ENCODE results near the gene FBLN2. TPM values are rescaled to one million over a fixed set of nuclear protein-coding genes. Genes with fewer than 3 reads are reported as not detected.

Gene FBLN2
- total RNA-seq, 1 experiment from 2014 or later: not detected

DNA sequence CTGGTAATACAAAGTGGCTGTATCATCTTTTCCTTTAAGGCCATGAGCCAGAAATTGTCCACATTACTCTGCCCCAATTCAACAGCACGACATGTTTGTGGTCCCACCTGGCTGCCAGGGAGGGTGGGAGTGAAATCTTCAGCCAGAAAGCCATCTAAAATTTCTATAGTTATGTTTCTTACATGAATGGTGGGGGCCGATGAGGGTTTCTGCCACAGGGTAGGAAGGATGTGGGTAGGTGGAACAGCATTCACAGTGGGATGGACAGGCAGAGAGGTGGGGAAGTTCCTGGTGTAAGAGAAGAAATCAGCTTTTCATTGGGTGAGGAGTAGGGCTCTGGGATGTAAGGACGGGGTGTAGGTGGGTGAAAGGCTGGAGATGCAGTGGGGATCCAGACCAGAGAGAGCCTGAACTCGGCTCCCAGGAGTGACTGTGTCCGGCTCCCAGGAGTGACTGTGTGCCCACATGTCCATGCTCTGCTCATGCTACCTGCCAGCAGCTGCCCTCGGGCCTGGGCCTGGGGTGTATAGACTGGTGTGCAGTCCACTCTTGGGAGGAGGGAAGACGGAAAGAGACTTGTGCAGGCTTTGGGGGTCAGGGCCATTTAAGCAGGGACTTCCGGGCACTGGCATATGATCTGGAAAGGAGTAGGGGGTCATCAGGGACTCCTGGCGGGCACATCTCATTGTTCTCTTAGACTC, 3.8 kb upstream of the FBLN2 start:
- no peaks in the 10 kb centered on the region for H4K20me1 ChIP-seq (ENCODE audit: insufficient read depth, low read depth, low read length)
- no peak overlapping the region for H3K9ac ChIP-seq (ENCODE audit: low read length)
- H3K4me1 ChIP-seq (ENCODE audit: low read length): peaks cover 4% of the 10 kb centered on the region
- no peaks in the 10 kb centered on the region for H3K79me2 ChIP-seq (ENCODE audit: low read length)
- H3K27ac ChIP-seq (ENCODE audit: low read length): no peak overlapping the region
- H2AFZ ChIP-seq (ENCODE audit: low read length): no peak overlapping the region
- no peak overlapping the region for H3K4me2 ChIP-seq (ENCODE audit: low read depth, low read length, poor library complexity, severe bottlenecking)
- no peaks in the 10 kb centered on the region for H3K9me3 ChIP-seq (ENCODE audit: low read length)
- H3K36me3 ChIP-seq (ENCODE audit: insufficient read depth, low read length): no peaks in the 10 kb centered on the region
- no peaks in the 10 kb centered on the region for H3K27me3 ChIP-seq (ENCODE audit: low read length)
- H3K9me2 ChIP-seq (replicated peaks; ENCODE audit: insufficient read depth, low read length): no peaks in the 10 kb centered on the region
- no peak overlapping the region for H3K4me3 ChIP-seq (ENCODE audit: low read length)
- no peak for DNase-seq

DNA sequence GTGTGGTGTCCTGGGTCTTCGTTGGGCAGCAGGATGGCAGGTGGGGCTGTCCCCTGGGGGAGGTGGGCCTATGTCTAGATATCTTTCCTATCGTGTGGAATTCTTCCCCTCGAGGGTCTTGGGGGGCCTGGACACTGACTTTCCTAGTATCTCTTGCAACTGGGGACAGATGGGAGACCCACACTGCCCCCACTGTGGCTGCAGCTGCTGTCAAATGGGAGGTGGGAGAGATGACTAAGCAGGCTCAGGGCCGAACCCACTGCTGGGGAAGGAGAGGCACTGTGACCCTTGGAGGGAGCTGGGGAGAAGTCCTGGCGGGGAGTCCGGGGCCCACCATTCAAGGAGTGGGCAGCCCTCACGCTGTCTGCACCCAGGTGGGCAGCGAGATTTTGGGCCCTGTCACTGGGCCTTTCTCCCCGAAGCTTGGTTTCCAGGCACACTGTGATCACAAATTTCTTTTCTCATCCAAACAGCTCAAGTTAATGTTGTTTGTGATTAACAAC, 2.9 kb upstream of the FBLN2 start:
- no peaks in the 10 kb centered on the region for H3K79me2 ChIP-seq (ENCODE audit: low read length)
- H3K9ac ChIP-seq (ENCODE audit: low read length): no peak overlapping the region
- H2AFZ ChIP-seq (ENCODE audit: low read length): no peak overlapping the region
- no peak overlapping the region for H3K4me3 ChIP-seq (ENCODE audit: low read length)
- peaks cover 10% of the 10 kb centered on the region for H3K4me1 ChIP-seq (ENCODE audit: low read length)
- no peak overlapping the region for H3K4me2 ChIP-seq (ENCODE audit: low read depth, low read length, poor library complexity, severe bottlenecking)
- no peak overlapping the region for H3K27ac ChIP-seq (ENCODE audit: low read length)
- no peaks in the 10 kb centered on the region for H3K9me3 ChIP-seq (ENCODE audit: low read length)
- no peaks in the 10 kb centered on the region for H3K9me2 ChIP-seq (replicated peaks; ENCODE audit: insufficient read depth, low read length)
- no peaks in the 10 kb centered on the region for H4K20me1 ChIP-seq (ENCODE audit: insufficient read depth, low read depth, low read length)
- H3K36me3 ChIP-seq (ENCODE audit: insufficient read depth, low read length): no peaks in the 10 kb centered on the region
- no peak for DNase-seq
- no peaks in the 10 kb centered on the region for H3K27me3 ChIP-seq (ENCODE audit: low read length)

DNA sequence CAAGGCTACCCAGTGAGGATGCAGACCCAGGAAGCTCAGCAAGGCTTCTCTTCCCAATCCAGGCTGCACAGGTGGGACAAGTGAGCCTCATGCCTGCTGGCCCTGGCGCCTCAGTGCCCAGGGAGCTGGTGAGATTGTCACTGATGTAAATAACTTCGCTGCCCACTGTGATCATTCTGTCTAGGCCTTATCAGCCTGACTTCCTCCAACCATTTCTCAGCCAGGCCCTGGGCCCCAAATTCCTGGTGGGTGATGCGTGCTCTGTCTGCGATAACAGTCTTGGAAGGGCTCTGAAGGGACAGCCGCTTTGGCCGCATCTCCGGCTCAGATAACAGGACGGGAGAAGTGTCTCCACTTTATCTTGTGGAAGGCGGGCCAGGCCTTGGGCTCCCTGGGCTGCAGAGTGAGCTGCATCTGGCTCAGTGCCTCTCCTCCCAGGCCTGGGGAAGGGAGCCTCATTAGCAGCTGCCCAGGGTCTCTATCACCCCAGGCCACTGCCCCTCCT, 2.2 kb upstream of the FBLN2 start:
- H3K4me2 ChIP-seq (ENCODE audit: low read depth, low read length, poor library complexity, severe bottlenecking): no peak overlapping the region

GRCh38 chr3:13547591-13548371, 1.1 kb upstream of the FBLN2 start:
- Histone ChIP-seq H3K27ac (ENCODE audit: low read length) (no peak overlapping the region), H3K27me3 (ENCODE audit: low read length) (no peaks in the 10 kb centered on the region), H2AFZ (ENCODE audit: low read length) (no peak overlapping the region), H3K9ac (ENCODE audit: low read length) (no peak overlapping the region), H3K4me2 (ENCODE audit: low read depth, low read length, poor library complexity, severe bottlenecking) (no peak overlapping the region), H3K9me3 (ENCODE audit: low read length) (no peaks in the 10 kb centered on the region), H3K4me3 (ENCODE audit: low read length) (no peak overlapping the region), H4K20me1 (ENCODE audit: insufficient read depth, low read depth, low read length) (peaks cover 3% of the 10 kb centered on the region; the same call in 1 of the 2 replicates), H3K4me1 (ENCODE audit: low read length) (peaks cover 10% of the 10 kb centered on the region), H3K79me2 (ENCODE audit: low read length) (no peaks in the 10 kb centered on the region), H3K9me2 (replicated peaks; ENCODE audit: insufficient read depth, low read length) (no peaks in the 10 kb centered on the region), H3K36me3 (ENCODE audit: insufficient read depth, low read length) (no peaks in the 10 kb centered on the region)
- DNase-seq: no peak

More for the DNA sequence above, 2.2 kb upstream of the FBLN2 start:
- Histone ChIP-seq H3K4me3 (ENCODE audit: low read length) (no peak overlapping the region), H3K79me2 (ENCODE audit: low read length) (no peaks in the 10 kb centered on the region), H3K9me2 (replicated peaks; ENCODE audit: insufficient read depth, low read length) (no peaks in the 10 kb centered on the region), H3K4me1 (ENCODE audit: low read length) (peaks cover 10% of the 10 kb centered on the region), H3K27ac (ENCODE audit: low read length) (no peak overlapping the region), H3K9ac (ENCODE audit: low read length) (no peak overlapping the region), H4K20me1 (ENCODE audit: insufficient read depth, low read depth, low read length) (no peaks in the 10 kb centered on the region), H3K9me3 (ENCODE audit: low read length) (no peaks in the 10 kb centered on the region), H3K36me3 (ENCODE audit: insufficient read depth, low read length) (no peaks in the 10 kb centered on the region), H3K27me3 (ENCODE audit: low read length) (no peaks in the 10 kb centered on the region), H2AFZ (ENCODE audit: low read length) (no peak overlapping the region)
- no peak for DNase-seq

DNA sequence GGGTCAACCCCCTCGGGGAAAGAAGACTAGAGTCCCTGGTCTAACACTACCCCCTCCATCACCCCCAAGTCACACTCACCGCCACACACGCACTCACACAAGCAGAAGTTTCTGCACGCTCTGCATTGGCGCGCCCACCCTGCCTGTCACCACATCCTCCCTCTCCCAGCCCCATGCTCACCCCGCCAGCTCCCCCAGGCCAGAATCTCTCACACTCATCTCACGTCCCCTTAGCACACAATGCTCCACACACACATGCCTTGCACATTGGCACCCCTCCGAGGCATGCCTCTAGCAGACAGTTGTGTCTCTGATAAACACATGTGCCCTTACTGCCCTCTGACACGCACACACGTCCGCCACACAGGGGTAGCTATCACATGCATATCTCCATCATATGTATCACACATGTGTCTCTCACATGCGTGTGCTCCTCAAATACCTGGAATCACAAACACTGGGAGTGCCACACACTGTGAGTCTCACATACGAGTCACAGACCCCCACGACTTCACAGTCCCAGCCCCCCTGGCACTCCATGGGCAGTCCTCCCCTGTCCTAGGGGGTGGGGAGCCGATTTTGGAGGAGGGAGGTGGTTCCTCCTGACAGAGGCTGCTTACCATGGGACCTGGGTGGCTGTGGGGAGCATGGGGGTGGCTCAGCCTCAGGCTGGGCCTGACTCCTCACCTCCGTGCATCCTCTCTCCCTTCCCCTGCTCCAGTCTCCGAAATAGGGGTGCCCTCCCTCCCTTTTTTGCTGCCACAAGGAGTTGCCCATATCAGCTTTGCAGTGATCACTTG, 898 bp downstream of the FBLN2 start:
- H2AFZ ChIP-seq (ENCODE audit: low read length): no peak overlapping the region
- no peak overlapping the region for H3K9ac ChIP-seq (ENCODE audit: low read length)

DNA sequence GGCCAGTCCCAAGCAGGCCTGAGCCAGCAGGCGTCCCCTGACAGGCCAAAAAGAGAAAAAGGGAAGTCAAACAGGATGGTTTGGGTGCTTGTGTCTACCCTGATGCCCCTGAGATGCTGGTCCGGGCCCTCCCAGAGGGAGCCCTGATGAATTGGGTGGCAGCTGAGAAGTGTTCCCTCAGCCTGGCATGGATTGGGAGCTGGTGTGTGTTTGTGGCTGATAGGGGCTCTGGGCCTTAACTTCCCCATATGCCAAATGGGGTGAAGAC, 1.4 kb downstream of the FBLN2 start:
- Histone ChIP-seq H3K36me3 (ENCODE audit: insufficient read depth, low read length) (no peaks in the 10 kb centered on the region), H3K27me3 (ENCODE audit: low read length) (no peaks in the 10 kb centered on the region), H3K27ac (ENCODE audit: low read length) (no peak overlapping the region), H3K4me1 (ENCODE audit: low read length) (peaks cover 10% of the 10 kb centered on the region), H3K9ac (ENCODE audit: low read length) (no peak overlapping the region), H3K4me2 (ENCODE audit: low read depth, low read length, poor library complexity, severe bottlenecking) (no peak overlapping the region), H4K20me1 (ENCODE audit: insufficient read depth, low read depth, low read length) (peaks cover 3% of the 10 kb centered on the region; the same call in 1 of the 2 replicates), H3K79me2 (ENCODE audit: low read length) (no peaks in the 10 kb centered on the region), H3K9me2 (replicated peaks; ENCODE audit: insufficient read depth, low read length) (no peaks in the 10 kb centered on the region), H3K9me3 (ENCODE audit: low read length) (no peaks in the 10 kb centered on the region), H2AFZ (ENCODE audit: low read length) (no peak overlapping the region), H3K4me3 (ENCODE audit: low read length) (no peak overlapping the region)
- DNase-seq: no peak

More for the DNA sequence above, 898 bp downstream of the FBLN2 start:
- Histone ChIP-seq H3K36me3 (ENCODE audit: insufficient read depth, low read length) (no peaks in the 10 kb centered on the region), H3K27ac (ENCODE audit: low read length) (no peak overlapping the region), H4K20me1 (ENCODE audit: insufficient read depth, low read depth, low read length) (peaks cover 3% of the 10 kb centered on the region; the same call in 1 of the 2 replicates), H3K27me3 (ENCODE audit: low read length) (no peaks in the 10 kb centered on the region), H3K4me3 (ENCODE audit: low read length) (no peak overlapping the region), H3K79me2 (ENCODE audit: low read length) (no peaks in the 10 kb centered on the region), H3K9me2 (replicated peaks; ENCODE audit: insufficient read depth, low read length) (no peaks in the 10 kb centered on the region), H3K9me3 (ENCODE audit: low read length) (no peaks in the 10 kb centered on the region), H3K4me2 (ENCODE audit: low read depth, low read length, poor library complexity, severe bottlenecking) (no peak overlapping the region), H3K4me1 (ENCODE audit: low read length) (peaks cover 10% of the 10 kb centered on the region)
- no peak for DNase-seq

- Histone ChIP-seq H3K9me3 (ENCODE audit: low read length) (no peaks in the 10 kb centered on the region), H3K79me2 (ENCODE audit: low read length) (no peaks in the 10 kb centered on the region), H3K36me3 (ENCODE audit: insufficient read depth, low read length) (no peaks in the 10 kb centered on the region), H2AFZ (ENCODE audit: low read length) (no peak overlapping the region), H3K9ac (ENCODE audit: low read length) (no peak overlapping the region), H3K9me2 (replicated peaks; ENCODE audit: insufficient read depth, low read length) (no peaks in the 10 kb centered on the region), H3K27me3 (ENCODE audit: low read length) (no peaks in the 10 kb centered on the region), H4K20me1 (ENCODE audit: insufficient read depth, low read depth, low read length) (peaks cover 3% of the 10 kb centered on the region; the same call in 1 of the 2 replicates), H3K4me2 (ENCODE audit: low read depth, low read length, poor library complexity, severe bottlenecking) (no peak overlapping the region), H3K4me1 (ENCODE audit: low read length) (peaks cover 10% of the 10 kb centered on the region), H3K27ac (ENCODE audit: low read length) (no peak overlapping the region), H3K4me3 (ENCODE audit: low read length) (no peak overlapping the region)
- DNase-seq: no peak
Measured at GRCh38 chr3:13550791-13551360, 2.0 kb downstream of the FBLN2 start.
